ENCODE data around the gene CD248.

The CD248 gene

GRCh38 chr11:66325263-66325671, 8.4 kb upstream of the CD248 start:
- Histone ChIP-seq H3K27me3 (ENCODE audit: insufficient read depth, low read length, poor library complexity) (no peaks in the 10 kb centered on the region), H3K27ac (ENCODE audit: low read length) (peak overlapping the region; percentile 92), H3K9me3 (ENCODE audit: insufficient read depth, low read length, severe bottlenecking) (no peaks in the 10 kb centered on the region), H3K9ac (ENCODE audit: low read depth, low read length) (peak overlapping the region; percentile 49; the same call in 1 of the 2 replicates), H3K4me1 (ENCODE audit: insufficient read depth, low read length) (peaks cover 37% of the 10 kb centered on the region), H3K4me3 (ENCODE audit: low read depth in 1 of 2, low read length in 2 of 2) (no peak overlapping the region), H3K4me2 (ENCODE audit: insufficient read depth, low read length) (peak overlapping the region; percentile 52; the same call in 1 of the 2 replicates), H3K36me3 (ENCODE audit: insufficient read depth, low read length) (no peaks in the 10 kb centered on the region), H2AFZ (ENCODE audit: low read depth, low read length) (no peak overlapping the region), H3K79me2 (ENCODE audit: insufficient read depth, low read length) (no peaks in the 10 kb centered on the region), H4K20me1 (ENCODE audit: insufficient read depth, low read length) (peaks cover 2% of the 10 kb centered on the region; the same call in 1 of the 2 replicates)
- peak; percentile 71 for DNase-seq
- TF ChIP-seq CTCF (IDR thresholded peaks at IDR 0.05; ENCODE audit: borderline replicate concordance, extremely low read depth, low read length, poor library complexity, severe bottlenecking) (no peak), EZH2 (IDR thresholded peaks at IDR 0.05; ENCODE audit: borderline replicate concordance, low read depth, low read length, severe bottlenecking) (no peak)
- ATAC-seq (ENCODE audit: insufficient read depth, low read depth) = no peak

- no peaks in the 10 kb centered on the region for H3K9me3 ChIP-seq (ENCODE audit: insufficient read depth, low read length, severe bottlenecking)
- no peak overlapping the region for H3K4me3 ChIP-seq (ENCODE audit: low read depth in 1 of 2, low read length in 2 of 2)
- no peaks in the 10 kb centered on the region for H3K27me3 ChIP-seq (ENCODE audit: insufficient read depth, low read length, poor library complexity)
- H3K36me3 ChIP-seq (ENCODE audit: insufficient read depth, low read length) = no peaks in the 10 kb centered on the region
- H3K4me2 ChIP-seq (ENCODE audit: insufficient read depth, low read length) = no peak overlapping the region
- H3K9ac ChIP-seq (ENCODE audit: low read depth, low read length) = no peak overlapping the region
- ATAC-seq (ENCODE audit: insufficient read depth, low read depth) (no peak), DNase-seq (no peak)
- H3K79me2 ChIP-seq (ENCODE audit: insufficient read depth, low read length) = no peaks in the 10 kb centered on the region
- peaks cover 37% of the 10 kb centered on the region for H3K4me1 ChIP-seq (ENCODE audit: insufficient read depth, low read length)
- no peak overlapping the region for H3K27ac ChIP-seq (ENCODE audit: low read length)
- H4K20me1 ChIP-seq (ENCODE audit: insufficient read depth, low read length) = peaks cover 2% of the 10 kb centered on the region; the same call in 1 of the 2 replicates
- H2AFZ ChIP-seq (ENCODE audit: low read depth, low read length) = no peak overlapping the region
- TF ChIP-seq CTCF (IDR thresholded peaks at IDR 0.05; ENCODE audit: borderline replicate concordance, extremely low read depth, low read length, poor library complexity, severe bottlenecking) (no peak), EZH2 (IDR thresholded peaks at IDR 0.05; ENCODE audit: borderline replicate concordance, low read depth, low read length, severe bottlenecking) (no peak)
These were observed 7.8 kb upstream of the CD248 start for GRCh38 chr11:66324664-66325063.

GRCh38 chr11:66323684-66324083, 6.8 kb upstream of the CD248 start:
- DNase-seq (no peak), ATAC-seq (ENCODE audit: insufficient read depth, low read depth) (no peak)
- H3K79me2 ChIP-seq (ENCODE audit: insufficient read depth, low read length) = no peaks in the 10 kb centered on the region
- H2AFZ ChIP-seq (ENCODE audit: low read depth, low read length) = no peak overlapping the region
- H3K4me3 ChIP-seq (ENCODE audit: low read depth in 1 of 2, low read length in 2 of 2) = no peak overlapping the region
- H3K9ac ChIP-seq (ENCODE audit: low read depth, low read length) = no peak overlapping the region
- no peaks in the 10 kb centered on the region for H3K9me3 ChIP-seq (ENCODE audit: insufficient read depth, low read length, severe bottlenecking)
- H3K27me3 ChIP-seq (ENCODE audit: insufficient read depth, low read length, poor library complexity) = no peaks in the 10 kb centered on the region
- H3K36me3 ChIP-seq (ENCODE audit: insufficient read depth, low read length) = no peaks in the 10 kb centered on the region
- no peak overlapping the region for H3K4me2 ChIP-seq (ENCODE audit: insufficient read depth, low read length)
- peaks cover 2% of the 10 kb centered on the region; the same call in 1 of the 2 replicates for H4K20me1 ChIP-seq (ENCODE audit: insufficient read depth, low read length)
- H3K27ac ChIP-seq (ENCODE audit: low read length) = no peak overlapping the region
- TF ChIP-seq CTCF (IDR thresholded peaks at IDR 0.05; ENCODE audit: borderline replicate concordance, extremely low read depth, low read length, poor library complexity, severe bottlenecking) = no peak
- no peak for TF ChIP-seq EZH2 (IDR thresholded peaks at IDR 0.05; ENCODE audit: borderline replicate concordance, low read depth, low read length, severe bottlenecking)
- peaks cover 44% of the 10 kb centered on the region for H3K4me1 ChIP-seq (ENCODE audit: insufficient read depth, low read length)

All from DND-41 (cell line).